Stimulated activated naive CD8-positive, alpha-beta T cell treated with anti-CD3 and anti-CD28 coated beads, Interleukin-15, Interleukin-2, amounts not matched to agents 100 U/mL and 50 U/mL, for 24 hours (primary cell): ENCODE measurements around the gene ENTPD3.
"Not testable (repeated sequence)": the region's sequence is repeated elsewhere in the genome, so short reads cannot be mapped to it uniquely, and the experiment has no call there.

ENCODE experiments used
- ATAC-seq: fragments of 150-1000 bp; cut with Tn5 transposase; one replicate; pipeline ENCODE4 v1.10.0; 2021
- DNase-seq: peaks from one replicate; pipeline ENCODE4 v3.0.0; 2021

Gene ENTPD3

GRCh38 chr3:40462838-40463237 lies 75.9 kb downstream of the ENTPD3 start:
- not testable (repeated sequence) for ATAC-seq, DNase-seq

GRCh38 chr3:40463579-40463978 lies 76.6 kb downstream of the ENTPD3 start:
- ATAC-seq (peak; percentile 12), DNase-seq (no peak)

GRCh38 chr3:40464339-40465110 lies 77.5 kb downstream of the ENTPD3 start:
- no peak for DNase-seq
- peak; percentile 48 for ATAC-seq

- DNase-seq (no peak), ATAC-seq (no peak)
Measured at GRCh38 chr3:40465111-40465407, 78.1 kb downstream of the ENTPD3 start.

GRCh38 chr3:40465456-40465855 lies 78.5 kb downstream of the ENTPD3 start:
- ATAC-seq (no peak), DNase-seq (no peak)

GRCh38 chr3:40468018-40468417 lies 81.0 kb downstream of the ENTPD3 start:
- DNase-seq (no peak), ATAC-seq (no peak)

- DNase-seq = no peak
- ATAC-seq = no peak
Measured at GRCh38 chr3:40470701-40471100, 83.7 kb downstream of the ENTPD3 start.

GRCh38 chr3:40476478-40477470 lies 89.8 kb downstream of the ENTPD3 start, which contains the start of gene ZNF619:
Gene ZNF619 (plus strand): TSS chr3:40477122. CDS start chr3:40477980, 858 bp downstream.
- peak; percentile 77 for ATAC-seq
- peak; percentile 54 for DNase-seq

GRCh38 chr3:40477666-40478065 lies 90.7 kb downstream of the ENTPD3 start:
- ATAC-seq (no peak), DNase-seq (no peak)
